Kidney (tissue), 14 donors: ENCODE results near the gene PRPS1. TPM values are rescaled to one million over a fixed set of nuclear protein-coding genes. Genes with fewer than 3 reads are reported as not detected.

Experiments
- DNase-seq, 5 donors: peaks; one replicate each; pipeline ENCODE4 v3.0.0-alpha.2; 2013 to 2020
- FAIRE-seq: peaks from 2 replicates; lab custom pipeline; 2012; peaks lifted over from hg19 to GRCh38; lab: Jason Lieb, UNC
- H3K27ac ChIP-seq, 2 donors: one replicate each; pipeline ENCODE4 v1.7.0; 2013; ENCODE audit warnings: low read depth in 2 of 2, low read length in 2 of 2, inconsistent platforms in 1 of 2
- H3K27me3 ChIP-seq: one replicate; pipeline ENCODE4 v1.7.1; 2013; ENCODE audit warnings: low read length, inconsistent platforms; ENCODE audit not compliant: control insufficient read depth, insufficient read depth
- H3K36me3 ChIP-seq, 3 donors: one replicate each; pipeline versions ENCODE4 v1.7.0 to v1.7.1; 2013; ENCODE audit warnings: low read length in 3 of 3, control low read depth in 1 of 3, inconsistent platforms in 1 of 3; ENCODE audit not compliant: insufficient read depth in 3 of 3, control insufficient read depth in 2 of 3
- H3K4me1 ChIP-seq, 3 donors: one replicate each; pipeline versions ENCODE4 v1.7.0 to v1.7.1; 2013; ENCODE audit warnings: low read length in 3 of 3, inconsistent platforms in 1 of 3, low read depth in 1 of 3; ENCODE audit not compliant: control insufficient read depth in 2 of 3, insufficient read depth in 2 of 3
- H3K4me3 ChIP-seq, 3 donors: one replicate each; pipeline versions ENCODE4 v1.7.0 to v1.8.1; 2013; ENCODE audit warnings: low read length in 3 of 3, control low read depth in 1 of 3, inconsistent platforms in 1 of 3
- H3K9ac ChIP-seq, 3 donors: one replicate each; pipeline versions ENCODE4 v1.7.0 to v1.7.1; 2013; ENCODE audit warnings: low read length in 3 of 3, control low read depth in 1 of 3, inconsistent platforms in 1 of 3
- H3K9me3 ChIP-seq, 3 donors: one replicate each; pipeline versions ENCODE4 v1.7.0 to v1.7.1; 2013; ENCODE audit warnings: low read length in 3 of 3, control low read depth in 1 of 3, inconsistent platforms in 1 of 3; ENCODE audit not compliant: control insufficient read depth in 2 of 3, insufficient read depth in 1 of 3
- CTCF ChIP-seq: IDR thresholded peaks from 3 replicates; pipeline ENCODE4 v1.5.1; 2012; ENCODE audit warnings: mild to moderate bottlenecking, moderate library complexity, borderline replicate concordance; ENCODE audit not compliant: insufficient read depth; ENCODE audit errors: extremely low read depth
- intact Hi-C: fragments of 100-400 bp; cut with DNase I; formaldehyde crosslinking; loops from one replicate; pipeline ENCODE4 v1.11.1; 2022
- polyA plus RNA-seq: library from polyadenylated mRNA; stranded (reverse); fragments of 350-450 nt; fragmentation: Illumina TruSeq; extraction: RNeasy Lipid Tissue Mini Kit (QIAGEN cat#74804); gene quantifications from one replicate; pipeline ENCODE4 v1.2.3, GENCODE V29; 2014; ENCODE audit warnings: low read depth, low replicate concordance; ENCODE audit not compliant: insufficient read depth
- total RNA-seq: library from RNA; stranded (reverse); fragmentation: NEBNext Ultra II Directional; extraction: Animal tissue kit (Norgen Biotek cat#: 25700); gene quantifications from one replicate; pipeline ENCODE4 v1.2.1, GENCODE V29; 2021
- donor health status: control.
- donor health status: control.
- donor health status: control.
- donor health status: control.
- donor health status: control.
- donor health status: DM: yes; HTN: yes; CAD: no.
- donor health status: Normal renal cell carcinoma (clear cell type).

Gene PRPS1
- total and polyA plus RNA-seq, 2 donors from 2014 or later, result 29.3 to 32.8 TPM

- Histone ChIP-seq H3K4me1 (peaks cover 0 to 6% (median 2%) of the 10 kb centered on the region in 3 donors), H3K9me3 (no peaks in the 10 kb centered on the region), H3K9ac (no peak overlapping the region), H3K27ac (no peak overlapping the region), H3K36me3 (no peaks in the 10 kb centered on the region), H3K27me3 (peaks cover 3% of the 10 kb centered on the region), H3K4me3 (no peak overlapping the region)
- intact Hi-C loops, result no loop called here
- TF ChIP-seq CTCF, result no peak
- FAIRE-seq, result no peak
- no peak for DNase-seq
These were observed 1.8 kb upstream of the PRPS1 start for GRCh38 chrX:107626481-107626880.

GRCh38 chrX:107626916-107627315 lies 1.4 kb upstream of the PRPS1 start:
- peaks cover 0 to 6% (median 2%) of the 10 kb centered on the region in 3 donors for H3K4me1 ChIP-seq
- H3K9me3 ChIP-seq, result no peaks in the 10 kb centered on the region
- intact Hi-C loops, result no loop called here
- H3K9ac ChIP-seq, result no peak overlapping the region
- H3K27me3 ChIP-seq, result peaks cover 3% of the 10 kb centered on the region
- H3K36me3 ChIP-seq, result no peaks in the 10 kb centered on the region
- TF ChIP-seq CTCF, result no peak
- no peak for DNase-seq
- H3K4me3 ChIP-seq, result no peak overlapping the region
- no peak for FAIRE-seq
- H3K27ac ChIP-seq, result no peak overlapping the region

DNA sequence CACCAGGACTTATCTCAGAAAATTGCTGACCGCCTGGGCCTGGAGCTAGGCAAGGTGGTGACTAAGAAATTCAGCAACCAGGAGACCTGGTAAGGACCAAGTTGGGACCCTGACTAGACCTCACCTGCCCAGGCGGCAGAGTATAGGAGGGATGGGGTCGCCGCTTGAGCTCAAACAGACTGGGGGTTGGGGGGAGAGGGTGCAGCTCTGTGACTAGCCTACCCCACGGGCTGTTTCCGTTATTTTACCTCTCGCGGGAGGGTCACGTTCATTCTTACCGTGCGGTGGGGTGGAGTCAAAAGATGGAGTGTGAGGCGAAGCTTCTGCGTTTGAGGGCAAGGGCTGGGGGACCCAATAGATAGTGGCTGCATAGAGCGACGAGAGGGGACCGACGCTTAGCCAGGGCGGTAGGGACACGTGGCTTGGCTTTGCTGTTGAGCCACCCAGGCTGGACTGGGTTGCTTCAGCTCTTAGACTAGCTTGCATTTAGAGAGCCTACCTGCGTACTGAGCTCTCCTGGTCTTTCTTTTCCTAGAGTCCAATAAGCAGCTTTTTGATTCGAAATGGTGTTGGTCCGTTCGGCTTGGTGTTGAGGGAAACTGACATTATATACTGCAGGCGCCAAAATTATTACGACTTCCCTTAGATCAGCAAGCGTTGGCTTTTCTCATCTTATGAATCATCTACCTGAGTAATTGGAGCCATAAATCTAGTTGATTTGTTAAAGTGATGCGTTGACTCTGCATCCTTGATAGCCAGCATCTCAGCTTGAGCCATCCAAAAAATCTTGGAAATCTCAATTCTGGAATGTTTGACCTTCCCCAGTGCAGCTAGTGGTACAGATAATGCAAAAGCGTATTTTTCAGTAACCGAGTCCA lies 591 bp downstream of the PRPS1 start:
- Histone ChIP-seq H3K27me3 (peaks cover 3% of the 10 kb centered on the region), H3K27ac (peak overlapping the region; percentile 53 to 67), H3K36me3 (no peaks in the 10 kb centered on the region), H3K4me3 (peak overlapping the region; percentile 83 to 87 (median 84)), H3K9me3 (no peaks in the 10 kb centered on the region), H3K9ac (peak overlapping the region; percentile 24 to 71 (median 65)), H3K4me1 (peaks cover 0 to 6% (median 2%) of the 10 kb centered on the region in 3 donors)
- intact Hi-C loops, result no loop called here
- DNase-seq (peak in 4 of 5 donors; percentile 30 to 56 (median 48)), FAIRE-seq (no peak)
- TF ChIP-seq CTCF, result no peak
